Inflammatory macrophage treated with lipopolysaccharide for 1 hour (primary cell): ENCODE data around the gene FADS6.
"Not testable (repeated sequence)": the region's sequence is repeated elsewhere in the genome, so short reads cannot be mapped to it uniquely, and the experiment has no call there.

ENCODE experiments used
- DNase-seq, 2 donors: peaks; one replicate each; pipeline ENCODE4 v3.0.0-alpha.2; 2020 to 2022

Gene FADS6

GRCh38 chr17:74883241-74883745 lies 10.1 kb downstream of the FADS6 start:
- DNase-seq = peak; percentile 76 to 79

GRCh38 chr17:74882517-74883240 lies 10.8 kb downstream of the FADS6 start:
- DNase-seq = no peak

GRCh38 chr17:74881073-74881472 lies 12.4 kb downstream of the FADS6 start:
- DNase-seq = no peak

- DNase-seq = no peak
Observed at GRCh38 chr17:74879308-74879707, 14.1 kb downstream of the FADS6 start.

- no peak for DNase-seq
Observed at GRCh38 chr17:74878658-74879057, 14.8 kb downstream of the FADS6 start.

- no peak for DNase-seq
Observed at GRCh38 chr17:74877592-74878548, 15.6 kb downstream of the FADS6 start.

GRCh38 chr17:74875977-74876593 lies 17.3 kb downstream of the FADS6 start:
- DNase-seq = no peak

GRCh38 chr17:74875155-74875976 lies 18.1 kb downstream of the FADS6 start:
- no peak for DNase-seq

GRCh38 chr17:74874615-74875037 lies 18.8 kb downstream of the FADS6 start:
- no peak for DNase-seq

GRCh38 chr17:74873874-74874614 lies 19.4 kb downstream of the FADS6 start:
- peak; percentile 29 to 50 for DNase-seq

GRCh38 chr17:74873037-74873873 lies 20.2 kb downstream of the FADS6 start:
- peak; percentile 100 for DNase-seq

- no peak for DNase-seq
Observed at GRCh38 chr17:74872313-74873036, 21.0 kb downstream of the FADS6 start, which contains the start of gene FDXR. Gene FDXR (minus strand): TSS chr17:74872994. CDS start chr17:74872944, 50 bp downstream.

- DNase-seq = no peak
Observed at GRCh38 chr17:74871356-74872076, 21.9 kb downstream of the FADS6 start.

GRCh38 chr17:74870512-74870911 lies 22.9 kb downstream of the FADS6 start:
- no peak for DNase-seq

- DNase-seq = not testable (repeated sequence)
Observed at GRCh38 chr17:74870028-74870427, 23.4 kb downstream of the FADS6 start.

GRCh38 chr17:74868908-74869255 lies 24.6 kb downstream of the FADS6 start:
- DNase-seq = no peak

GRCh38 chr17:74868251-74868907 lies 25.1 kb downstream of the FADS6 start:
- DNase-seq = no peak

- DNase-seq = no peak
Observed at GRCh38 chr17:74866198-74866835, 27.1 kb downstream of the FADS6 start.
